Activated gamma-delta T cell treated with Interleukin-2 at 50 U/mL for 16 hours (primary cell): Measurements from ENCODE around the gene SRP19.
"Not testable (repeated sequence)": the region's sequence is repeated elsewhere in the genome, so short reads cannot be mapped to it uniquely, and the experiment has no call there.

ENCODE experiments used
- DNase-seq: peaks from one replicate; pipeline ENCODE4 v3.0.0-alpha.2; 2020

The SRP19 gene

GRCh38 chr5:112876362-112876761 lies 15.3 kb downstream of the SRP19 start:
- no peak for DNase-seq

GRCh38 chr5:112878101-112878500 lies 17.0 kb downstream of the SRP19 start:
- no peak for DNase-seq

- peak; percentile 58 for DNase-seq
Measured at GRCh38 chr5:112878760-112879159, 17.7 kb downstream of the SRP19 start.

- no peak for DNase-seq
Measured at GRCh38 chr5:112880219-112880964, 19.3 kb downstream of the SRP19 start.

GRCh38 chr5:112883192-112883591 lies 22.1 kb downstream of the SRP19 start:
- no peak for DNase-seq

- DNase-seq = no peak
Measured at GRCh38 chr5:112885001-112885400, 23.9 kb downstream of the SRP19 start.

- peak; percentile 23 for DNase-seq
Measured at GRCh38 chr5:112886975-112887374, 25.9 kb downstream of the SRP19 start.

- not testable (repeated sequence) for DNase-seq
Measured at GRCh38 chr5:112892066-112892465, 31.0 kb downstream of the SRP19 start.

GRCh38 chr5:112892776-112893175 lies 31.7 kb downstream of the SRP19 start:
- no peak for DNase-seq

- DNase-seq = no peak
Measured at GRCh38 chr5:112895682-112896081, 34.6 kb downstream of the SRP19 start.

GRCh38 chr5:112902561-112902960 lies 41.5 kb downstream of the SRP19 start:
- DNase-seq = no peak

- not testable (repeated sequence) for DNase-seq
Measured at GRCh38 chr5:112904996-112905395, 43.9 kb downstream of the SRP19 start.

- no peak for DNase-seq
Measured at GRCh38 chr5:112906637-112907036, 45.5 kb downstream of the SRP19 start.

GRCh38 chr5:112907166-112907631 lies 46.1 kb downstream of the SRP19 start:
- DNase-seq = no peak

GRCh38 chr5:112908854-112909253 lies 47.8 kb downstream of the SRP19 start:
- DNase-seq = no peak

- DNase-seq = no peak
Measured at GRCh38 chr5:112910529-112910928, 49.4 kb downstream of the SRP19 start.

- no peak for DNase-seq
Measured at GRCh38 chr5:112914584-112914983, 53.5 kb downstream of the SRP19 start.

GRCh38 chr5:112915831-112916230 lies 54.7 kb downstream of the SRP19 start:
- DNase-seq = no peak

GRCh38 chr5:112917453-112917995 lies 56.4 kb downstream of the SRP19 start:
- DNase-seq = no peak

GRCh38 chr5:112918136-112918535 lies 57.0 kb downstream of the SRP19 start:
- no peak for DNase-seq

- DNase-seq = no peak
Measured at GRCh38 chr5:112918679-112919078, 57.6 kb downstream of the SRP19 start.
